ENCODE data around the gene SUPV3L1.
A peak's percentile ranks its signal among the peaks of the same experiment; 100 is the strongest.

Gene SUPV3L1

GRCh38 chr10:69208761-69209160, 28.7 kb downstream of the SUPV3L1 start:
- DNase-seq, result no peak

DNA sequence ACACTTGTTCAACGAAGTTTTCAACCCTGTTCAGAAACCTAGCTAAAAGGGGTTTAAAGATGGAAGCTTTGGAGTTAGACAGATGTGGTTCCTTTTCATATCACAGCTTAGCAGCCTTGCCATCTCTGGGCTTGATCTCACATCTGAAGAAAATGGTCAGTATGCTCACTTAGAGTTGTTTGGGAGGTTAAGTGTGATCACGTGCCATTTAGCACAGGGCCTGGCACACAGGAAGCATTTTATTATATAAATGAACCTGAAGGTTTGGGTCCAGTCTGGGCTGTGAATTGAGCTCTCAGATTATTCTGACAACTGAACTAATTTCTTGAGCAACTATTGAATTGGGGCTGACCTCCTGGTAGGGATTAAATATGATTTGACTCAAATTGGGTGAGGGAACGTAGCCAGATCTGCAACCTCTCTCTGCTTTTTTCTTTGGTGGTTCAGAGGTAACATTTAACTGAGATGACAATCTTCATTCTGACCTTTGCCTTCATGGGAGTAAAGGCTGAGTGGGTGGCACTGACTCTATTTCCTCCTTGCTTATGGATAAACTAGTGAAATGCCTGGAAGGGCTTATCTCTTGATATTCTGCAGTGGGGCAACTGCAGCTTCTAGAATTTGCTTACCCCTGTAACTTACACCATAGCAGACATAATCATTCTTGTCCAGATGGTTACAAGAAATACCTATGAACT, 29.9 kb downstream of the SUPV3L1 start:
- DNase-seq, result no peak

- no peak for DNase-seq
Observed at GRCh38 chr10:69211104-69211503, 31.1 kb downstream of the SUPV3L1 start.

DNA sequence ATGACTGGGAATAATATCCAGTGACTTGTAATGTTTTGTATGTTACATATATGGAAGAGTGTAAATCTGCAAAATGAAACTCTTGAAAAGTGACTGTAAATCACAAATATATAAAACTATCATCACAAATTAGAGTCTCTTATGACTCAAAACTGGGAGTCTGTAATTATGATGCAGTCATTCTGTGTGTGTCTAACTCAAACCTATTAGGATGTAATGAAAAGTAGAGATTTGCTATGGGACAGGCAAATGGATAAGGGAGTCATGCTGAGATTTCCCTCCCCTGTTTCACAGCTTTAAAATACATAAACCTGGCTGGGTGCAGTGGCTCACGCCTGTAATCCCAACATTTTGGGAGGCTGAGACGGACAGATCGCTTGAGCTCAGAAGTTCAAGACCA, 31.5 kb downstream of the SUPV3L1 start:
- no peak for DNase-seq

DNA sequence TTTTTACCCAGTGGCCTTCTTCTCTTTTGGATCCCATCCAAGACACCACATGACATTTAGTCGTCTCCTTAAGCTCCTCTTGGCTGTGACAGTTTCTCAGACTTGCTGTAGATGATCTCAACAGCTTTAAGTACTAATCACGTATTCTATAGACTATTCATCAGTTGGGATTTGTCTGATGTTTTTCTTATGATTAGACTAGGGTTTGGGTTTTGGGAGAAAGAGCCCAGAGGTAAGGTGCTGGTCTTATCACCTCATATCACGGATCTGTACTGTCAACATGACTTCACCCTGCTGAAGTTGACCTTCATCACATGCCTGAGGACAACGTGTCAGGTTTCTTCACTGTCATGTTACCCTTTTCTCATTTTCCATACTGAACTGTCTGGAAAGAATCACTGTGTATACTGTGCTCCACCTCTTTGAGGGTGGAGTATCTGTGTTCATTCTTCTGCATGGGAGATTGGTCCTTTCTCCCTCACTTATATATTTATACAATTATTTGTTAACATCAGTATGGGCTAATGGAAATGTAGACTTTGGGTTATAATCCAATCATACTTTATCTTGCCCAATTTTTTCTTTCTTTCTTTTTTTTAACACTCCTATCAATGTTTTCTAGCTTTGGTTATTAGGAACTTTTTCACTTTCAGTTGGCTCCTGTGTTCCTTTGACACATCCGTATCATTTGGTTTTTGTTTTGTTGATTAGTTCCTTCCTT, 33.7 kb downstream of the SUPV3L1 start:
- no peak for DNase-seq

- no peak for DNase-seq
Observed at GRCh38 chr10:69214666-69215131, 34.7 kb downstream of the SUPV3L1 start.

- no peak for DNase-seq
Observed at GRCh38 chr10:69215405-69216171, 35.6 kb downstream of the SUPV3L1 start.

DNA sequence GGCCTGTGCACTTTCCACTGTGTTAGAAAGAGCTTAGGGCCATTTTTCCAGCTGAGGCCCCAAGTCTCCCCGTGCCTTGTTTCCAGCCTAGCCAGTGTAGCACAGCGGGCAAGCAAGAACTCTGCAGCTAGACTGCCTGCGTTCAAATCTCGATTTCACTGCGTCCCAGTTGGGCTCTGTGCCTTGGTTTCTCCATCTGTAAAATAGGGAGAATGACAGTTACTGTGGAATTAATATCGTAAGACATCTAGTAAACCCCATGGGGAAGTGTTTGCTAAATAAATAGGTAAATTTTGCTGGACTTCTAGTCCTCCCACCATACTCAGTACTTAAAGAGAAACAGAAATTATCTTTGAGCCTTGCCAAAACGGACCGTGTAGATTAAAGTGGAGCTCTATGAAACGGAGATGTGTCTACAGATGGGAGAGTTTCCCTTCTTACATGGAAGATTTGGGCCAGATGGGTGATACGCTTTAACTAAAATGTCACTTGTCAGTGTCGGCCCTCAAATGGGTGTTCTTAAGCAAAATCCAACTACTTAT, 36.6 kb downstream of the SUPV3L1 start:
- no peak for DNase-seq

GRCh38 chr10:69217119-69217754, 37.2 kb downstream of the SUPV3L1 start:
- DNase-seq, result peak; percentile 90

GRCh38 chr10:69218831-69219230, 38.8 kb downstream of the SUPV3L1 start:
- DNase-seq, result peak; percentile 44

DNA sequence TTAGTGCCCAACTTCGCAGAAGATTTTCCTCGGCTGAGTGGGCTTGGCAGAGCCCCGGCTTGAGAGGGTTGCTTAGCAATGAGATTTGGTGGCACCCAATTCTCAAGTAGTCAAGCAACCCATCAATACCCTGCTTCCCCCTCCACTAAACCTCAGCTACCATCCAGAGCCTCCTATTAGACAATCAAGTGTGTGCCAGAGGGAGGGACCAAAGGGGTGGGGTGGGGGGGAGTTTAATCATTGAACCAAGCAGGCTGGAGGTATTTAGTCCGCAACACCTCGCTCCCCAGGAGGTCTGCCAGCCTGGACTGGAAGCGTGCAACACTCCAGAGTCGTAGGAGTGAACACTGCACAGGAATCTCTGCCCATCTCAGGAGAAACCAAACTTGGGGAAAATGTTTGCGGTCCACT, 40.0 kb downstream of the SUPV3L1 start, which contains the start of gene HKDC1:
TSS of gene HKDC1 (plus strand) at position 292 of the 411 bp plus-strand sequence. CDS start at position 396, 104 bp downstream.
- DNase-seq, result no peak

DNA sequence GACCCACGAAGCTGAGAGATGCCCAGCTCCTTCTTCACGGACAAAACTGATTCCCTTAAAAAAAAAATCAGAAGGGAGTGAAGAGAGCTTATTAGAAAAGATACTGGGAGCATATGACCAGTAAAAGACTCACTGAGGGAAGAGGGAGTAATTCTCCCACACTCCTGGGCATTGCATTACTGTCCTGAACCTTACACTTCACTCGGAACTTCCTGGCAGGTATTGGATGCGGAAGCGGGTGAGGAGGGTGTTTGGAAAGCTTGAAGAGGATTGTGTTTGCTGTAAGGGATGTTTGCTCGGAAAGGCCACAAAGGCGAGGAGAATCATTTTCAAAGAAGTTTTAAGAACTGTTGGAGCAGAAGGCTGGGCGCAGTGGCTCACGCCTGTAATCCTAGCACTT, 40.5 kb downstream of the SUPV3L1 start:
- DNase-seq, result no peak

GRCh38 chr10:69222157-69223027, 42.4 kb downstream of the SUPV3L1 start:
- peak; percentile 60 for DNase-seq

DNA sequence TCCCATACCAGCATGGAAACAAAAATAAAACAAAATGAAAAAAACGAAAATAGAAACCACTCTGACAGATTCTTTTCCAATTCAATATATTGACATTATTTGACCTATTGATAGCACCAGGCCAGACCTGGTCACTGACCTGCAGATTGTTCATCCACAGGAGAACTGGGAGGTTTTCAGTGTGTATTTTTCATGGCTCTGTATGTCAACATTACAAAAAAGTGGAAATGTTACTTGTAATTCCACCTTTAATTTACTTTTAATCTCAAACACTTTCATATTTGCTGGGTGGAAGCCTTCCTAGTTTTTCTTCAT, 43.0 kb downstream of the SUPV3L1 start:
- no peak for DNase-seq

DNA sequence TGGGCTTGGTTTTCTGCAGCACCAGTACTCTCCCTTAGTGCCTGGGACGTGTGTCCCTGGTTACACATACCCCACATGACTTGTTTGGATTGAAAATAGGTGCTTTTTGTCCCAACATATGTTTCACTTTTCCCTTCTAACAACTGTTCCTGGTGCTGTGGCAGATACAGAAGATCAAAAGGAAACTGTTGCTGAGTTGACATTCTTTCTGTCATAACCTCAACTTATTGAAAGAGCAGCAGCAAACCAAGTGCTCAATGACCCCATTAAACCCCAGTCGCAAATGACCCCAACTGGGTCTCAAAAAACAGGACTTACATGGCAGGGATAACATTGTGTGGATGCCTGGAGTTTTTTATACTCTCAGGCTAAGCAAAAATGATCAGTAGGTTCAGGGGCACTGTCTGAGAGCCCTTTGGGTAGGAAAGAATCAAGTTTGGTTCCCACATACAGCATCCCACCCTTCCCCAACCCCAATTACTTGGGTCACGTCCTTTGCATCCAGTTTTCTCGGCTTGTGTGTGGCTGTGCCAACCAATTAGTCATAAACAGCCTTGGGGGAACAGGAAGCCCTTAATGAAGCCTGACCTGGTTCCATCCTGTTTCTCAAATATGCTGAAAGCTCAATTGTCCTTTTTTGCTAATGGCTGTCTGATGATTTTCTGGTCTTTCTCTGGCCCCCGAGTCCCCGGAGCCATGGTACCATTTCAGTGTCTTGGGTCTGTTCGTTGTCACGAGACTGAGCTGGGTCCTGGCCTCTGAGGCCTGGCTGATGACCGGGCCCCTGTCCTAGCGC, 45.0 kb downstream of the SUPV3L1 start:
- DNase-seq, result peak; percentile 12

DNA sequence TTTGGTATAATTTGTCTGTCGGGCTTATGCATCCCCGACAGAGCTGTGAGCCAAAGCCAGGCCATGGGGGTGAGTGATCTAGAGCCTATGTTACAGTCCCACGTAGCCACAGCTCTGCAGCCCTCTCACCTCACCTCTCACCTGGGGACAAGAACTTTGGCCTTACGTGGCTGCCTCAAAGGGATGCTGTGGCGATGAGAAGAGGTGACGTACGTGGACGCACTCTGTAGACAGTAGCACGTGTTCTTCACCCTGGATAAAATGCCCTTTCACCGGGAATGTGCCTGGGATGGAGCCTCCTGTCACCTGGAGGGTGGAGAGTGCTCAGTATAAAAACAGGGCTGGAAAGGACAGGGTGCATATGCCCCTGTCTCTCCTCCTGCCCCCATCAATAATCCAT, 45.6 kb downstream of the SUPV3L1 start:
- no peak for DNase-seq

GRCh38 chr10:69226919-69227450, 47.0 kb downstream of the SUPV3L1 start:
- no peak for DNase-seq

GRCh38 chr10:69228151-69228550, 48.1 kb downstream of the SUPV3L1 start:
- no peak for DNase-seq

GRCh38 chr10:69229616-69229916, 49.5 kb downstream of the SUPV3L1 start:
- DNase-seq, result no peak

DNA sequence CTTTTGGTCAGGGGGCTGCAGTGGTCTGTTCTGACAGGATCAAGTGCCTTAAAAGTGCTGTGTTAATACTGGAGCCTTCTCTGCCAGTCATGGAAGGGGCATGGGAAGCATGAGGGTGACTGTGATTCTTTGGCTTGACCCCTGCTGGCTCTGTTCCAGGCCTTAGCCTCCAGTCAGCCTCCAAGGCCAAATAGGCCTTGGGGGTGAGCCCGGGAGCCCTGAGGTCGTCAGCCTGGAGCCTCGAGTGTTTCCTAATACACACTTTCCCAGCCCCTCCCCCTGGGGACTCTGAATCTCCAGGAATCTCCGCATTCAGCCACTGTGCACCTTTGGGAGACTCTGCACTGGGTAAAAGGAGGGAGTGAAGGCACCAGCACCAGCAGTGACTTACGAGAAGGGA, 50.1 kb downstream of the SUPV3L1 start:
- no peak for DNase-seq

- DNase-seq, result peak; percentile 74
Observed at GRCh38 chr10:69232252-69232651, 52.2 kb downstream of the SUPV3L1 start.

Measured in fibroblast of upper back skin (primary cell).